ENCODE measurements around the gene C1QTNF7. TPM values are rescaled to one million over a fixed set of nuclear protein-coding genes. Genes with fewer than 3 reads are reported as not detected.

Gene C1QTNF7
- total and polyA plus RNA-seq, 8 donors, result 2.1 to 17.8 (median 14.8) TPM

DNA sequence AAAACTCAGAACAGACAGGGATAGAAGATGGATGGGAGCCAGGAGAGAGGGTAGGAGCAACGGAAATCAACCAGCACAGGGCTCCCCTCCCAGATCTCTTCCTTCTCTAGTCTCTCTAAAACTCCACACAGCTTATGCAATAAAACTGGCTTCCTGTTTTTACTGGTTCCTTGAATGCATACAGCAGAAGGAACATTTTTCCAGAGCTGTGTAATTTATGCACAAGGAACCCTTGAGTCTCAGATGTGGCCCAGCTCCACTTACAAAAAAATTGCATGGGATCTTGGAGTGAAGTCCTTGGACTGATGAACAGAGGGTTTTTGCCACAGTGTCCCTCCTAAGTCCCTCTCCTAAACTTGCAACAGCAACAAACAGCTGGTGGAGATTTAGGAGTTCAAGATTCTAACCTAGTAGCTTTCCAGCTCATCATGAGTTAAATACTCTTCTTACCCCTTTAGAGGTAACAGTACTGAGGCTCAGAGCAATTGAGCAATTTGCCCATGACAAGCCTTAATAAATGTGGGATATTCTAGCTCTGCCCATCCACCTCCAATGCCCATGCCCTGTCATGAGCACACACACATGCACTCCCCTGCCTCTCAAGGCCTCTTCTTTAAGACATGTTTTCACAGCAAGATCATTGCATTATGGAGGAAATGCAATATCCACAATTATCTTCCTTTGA is 23.5 kb downstream of the C1QTNF7 start:
- Histone ChIP-seq H3K9me3 (no peaks in the 10 kb centered on the region), H3K4me1 (peaks cover 13 to 22% of the 10 kb centered on the region in 2 donors), H3K27me3 (no peaks in the 10 kb centered on the region), H3K4me3 (no peak overlapping the region), H3K36me3 (no peaks in the 10 kb centered on the region), H3K27ac (peak overlapping the region in 1 of 2 donors; percentile 41)
- TF ChIP-seq, protein P1, sequence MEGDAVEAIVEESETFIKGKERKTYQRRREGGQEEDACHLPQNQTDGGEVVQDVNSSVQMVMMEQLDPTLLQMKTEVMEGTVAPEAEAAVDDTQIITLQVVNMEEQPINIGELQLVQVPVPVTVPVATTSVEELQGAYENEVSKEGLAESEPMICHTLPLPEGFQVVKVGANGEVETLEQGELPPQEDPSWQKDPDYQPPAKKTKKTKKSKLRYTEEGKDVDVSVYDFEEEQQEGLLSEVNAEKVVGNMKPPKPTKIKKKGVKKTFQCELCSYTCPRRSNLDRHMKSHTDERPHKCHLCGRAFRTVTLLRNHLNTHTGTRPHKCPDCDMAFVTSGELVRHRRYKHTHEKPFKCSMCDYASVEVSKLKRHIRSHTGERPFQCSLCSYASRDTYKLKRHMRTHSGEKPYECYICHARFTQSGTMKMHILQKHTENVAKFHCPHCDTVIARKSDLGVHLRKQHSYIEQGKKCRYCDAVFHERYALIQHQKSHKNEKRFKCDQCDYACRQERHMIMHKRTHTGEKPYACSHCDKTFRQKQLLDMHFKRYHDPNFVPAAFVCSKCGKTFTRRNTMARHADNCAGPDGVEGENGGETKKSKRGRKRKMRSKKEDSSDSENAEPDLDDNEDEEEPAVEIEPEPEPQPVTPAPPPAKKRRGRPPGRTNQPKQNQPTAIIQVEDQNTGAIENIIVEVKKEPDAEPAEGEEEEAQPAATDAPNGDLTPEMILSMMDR (IDR thresholded peaks at IDR 0.05), result no peak
- intact Hi-C loops (cut with DNase I), result no loop called here
- DNase-seq, result no peak
- peak; percentile 73 for ATAC-seq

DNA sequence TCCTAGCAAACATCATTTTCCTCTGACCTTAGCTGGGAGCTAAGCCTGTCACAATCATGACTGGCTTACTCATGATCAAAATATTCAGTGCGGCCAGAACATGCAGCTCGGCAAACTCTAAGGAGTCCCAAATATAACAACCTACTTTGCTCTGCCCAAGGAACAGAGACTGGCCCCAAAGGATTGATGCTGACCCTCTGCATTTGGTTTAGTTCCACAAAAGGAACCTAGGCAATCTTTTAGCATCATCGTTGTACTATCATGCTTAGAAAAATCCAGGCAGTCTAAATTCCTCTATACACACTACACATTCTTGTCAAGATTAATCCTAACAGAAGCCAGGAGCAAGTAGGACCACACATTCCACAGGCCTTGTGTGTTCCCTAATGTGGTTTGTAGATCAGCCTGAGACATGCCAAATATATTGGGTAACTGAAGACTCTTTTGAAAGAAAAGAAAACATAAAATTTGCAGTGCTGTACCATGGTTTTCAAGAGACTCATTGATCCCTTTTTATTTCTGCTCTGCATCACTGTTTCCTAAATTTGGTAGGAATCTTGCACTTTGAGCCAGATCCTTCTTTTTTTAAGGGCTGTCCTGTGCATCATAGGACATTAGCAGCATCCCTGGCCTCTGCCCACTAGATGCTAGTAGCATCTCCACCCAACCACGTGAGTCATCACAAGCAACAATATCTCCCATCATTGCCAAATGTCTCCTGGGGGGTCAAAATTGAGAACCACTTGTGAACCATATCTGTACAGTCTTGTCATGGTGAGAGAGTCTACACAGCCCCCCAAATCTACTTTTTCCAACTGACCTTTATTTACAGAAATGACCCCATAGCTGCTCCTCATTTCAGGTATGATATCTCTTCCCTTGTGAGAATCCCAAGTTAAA is 24.3 kb downstream of the C1QTNF7 start:
- Histone ChIP-seq H3K4me1 (peaks cover 13 to 27% of the 10 kb centered on the region in 2 donors), H3K9me3 (no peaks in the 10 kb centered on the region), H3K4me3 (no peak overlapping the region), H3K27ac (peak overlapping the region in 1 of 2 donors; percentile 41), H3K27me3 (no peaks in the 10 kb centered on the region), H3K36me3 (no peaks in the 10 kb centered on the region)
- TF ChIP-seq, protein P1 (IDR thresholded peaks at IDR 0.05), result no peak
- DNase-seq (no peak), ATAC-seq (peak; percentile 69)
- intact Hi-C loops (cut with DNase I), result no loop called here

DNA sequence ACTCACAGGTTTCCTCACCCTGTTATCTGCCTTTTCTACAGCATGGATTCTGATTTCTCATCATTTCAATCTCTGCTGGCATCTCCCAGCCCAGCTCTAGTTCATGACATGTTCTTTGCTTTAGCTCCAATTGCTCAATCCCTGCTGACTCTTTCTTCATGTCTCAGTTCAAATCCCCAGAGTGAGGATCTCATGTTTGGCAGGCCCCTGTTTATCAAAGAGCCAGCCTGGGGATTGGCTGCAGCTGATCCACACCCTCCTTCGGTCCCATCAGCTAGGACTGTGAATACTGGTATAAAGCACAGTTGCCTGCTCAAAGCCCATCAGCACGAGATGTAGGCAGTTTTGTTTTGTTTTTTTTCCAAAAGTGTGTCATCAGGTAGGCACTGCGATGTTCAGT is 27.5 kb downstream of the C1QTNF7 start:
- intact Hi-C loops (cut with DNase I), result loop anchor here in 1 of 2 donors (5.0 kb wide), 1 partner anchor 218 kb away; no protein-coding TSS in a partner anchor
- H3K4me3 ChIP-seq, result no peak overlapping the region
- peaks cover 13 to 31% of the 10 kb centered on the region in 2 donors for H3K4me1 ChIP-seq
- TF ChIP-seq, protein P1 (IDR thresholded peaks at IDR 0.05), result no peak
- ATAC-seq, result no peak
- H3K27ac ChIP-seq, result no peak overlapping the region
- no peaks in the 10 kb centered on the region for H3K9me3 ChIP-seq
- DNase-seq, result no peak
- H3K36me3 ChIP-seq, result no peaks in the 10 kb centered on the region
- no peaks in the 10 kb centered on the region for H3K27me3 ChIP-seq

DNA sequence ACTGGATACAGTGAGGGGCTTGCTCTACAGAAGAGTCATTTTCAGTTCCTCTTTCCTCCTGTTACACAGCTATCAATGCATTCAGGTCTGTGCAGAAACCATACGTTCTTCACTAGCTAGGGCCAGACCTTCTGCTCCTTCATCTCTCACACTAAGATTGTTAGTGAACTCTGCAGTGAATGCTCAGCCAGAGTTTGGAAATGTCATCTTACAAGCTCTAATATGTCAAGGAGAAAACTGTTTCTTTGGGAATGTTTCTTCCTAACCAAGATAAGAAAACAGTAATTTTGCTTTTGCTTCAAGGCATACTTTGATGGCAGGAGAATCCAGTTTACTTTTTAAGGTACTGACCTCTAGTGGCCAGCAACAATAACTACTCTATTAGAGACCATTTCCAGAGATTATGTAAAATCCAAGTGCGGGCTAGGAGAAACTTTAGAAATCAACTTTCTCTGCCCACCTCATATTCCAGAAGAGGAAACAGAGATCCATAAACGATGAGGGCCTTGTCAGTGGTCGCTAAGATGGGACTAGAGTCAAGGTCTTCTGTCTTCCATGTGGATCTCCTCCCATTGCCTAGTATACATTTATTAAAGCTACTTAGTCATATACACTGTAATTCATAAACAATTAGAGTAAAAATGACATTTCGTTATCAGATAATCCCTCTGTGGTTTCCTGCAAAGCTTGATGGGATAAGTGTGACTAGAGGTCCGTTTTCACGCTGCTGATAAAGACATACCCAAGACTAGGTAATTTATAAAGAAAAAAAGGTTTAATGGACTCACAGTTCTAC is 29.8 kb downstream of the C1QTNF7 start:
- peak; percentile 93 for ATAC-seq
- H3K27me3 ChIP-seq, result no peaks in the 10 kb centered on the region
- peak overlapping the region in 1 of 2 donors; percentile 30 for H3K27ac ChIP-seq
- TF ChIP-seq, protein P1 (IDR thresholded peaks at IDR 0.05), result peak; percentile 52 to 68
- intact Hi-C loops (cut with DNase I), result loop anchor here in 1 of 2 donors (5.0 kb wide), 1 partner anchor 220 kb away; no protein-coding TSS in a partner anchor
- DNase-seq, result peak in 2 of 4 donors; percentile 57 to 70
- no peaks in the 10 kb centered on the region for H3K9me3 ChIP-seq
- peaks cover 0 to 14% of the 10 kb centered on the region in 2 donors for H3K4me1 ChIP-seq
- H3K36me3 ChIP-seq, result no peaks in the 10 kb centered on the region
- H3K4me3 ChIP-seq, result no peak overlapping the region
